Stimulated activated CD8-positive, alpha-beta memory T cell treated with anti-CD3 and anti-CD28 coated beads, Interleukin-7, amount 100 ng/mL, for 48 hours (primary cell): ENCODE measurements around the gene SLC25A48.

Experiments used
- DNase-seq, 2 donors: peaks; one replicate each; pipeline ENCODE4 v3.0.0-alpha.2; 2020; ENCODE audit warnings: low read depth in 1 of 2; ENCODE audit errors: extremely low read depth in 1 of 2

SLC25A48 gene

DNA sequence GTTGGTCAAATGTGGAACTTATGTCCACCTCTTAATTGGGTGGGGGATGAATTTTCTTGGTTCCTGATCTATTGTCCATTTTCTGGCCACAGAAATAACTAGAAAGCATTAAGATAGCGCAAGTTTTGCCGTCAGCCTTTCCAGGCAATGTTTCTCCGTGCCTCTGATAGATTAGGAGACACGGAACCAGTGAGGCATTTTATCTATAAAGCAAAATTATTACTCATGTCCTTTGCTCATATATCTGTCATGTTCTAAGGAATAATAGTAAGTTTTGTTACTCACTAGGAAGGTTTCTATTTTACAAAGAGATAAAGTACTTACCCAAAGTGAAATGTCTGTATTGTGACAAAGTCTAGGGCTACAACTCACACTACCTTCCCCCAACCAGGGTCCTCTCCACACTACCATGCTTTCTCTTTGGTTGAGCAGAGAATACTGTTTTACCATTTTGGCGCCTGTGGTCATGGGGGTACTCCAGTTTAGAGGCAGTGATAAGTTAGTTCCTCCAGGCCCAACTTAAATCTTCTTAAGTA lies 81.1 kb downstream of the SLC25A48 start:
- no peak for DNase-seq

GRCh38 chr5:135916638-135917263 lies 82.3 kb downstream of the SLC25A48 start:
- no peak for DNase-seq

- no peak for DNase-seq
These were observed 85.7 kb downstream of the SLC25A48 start for GRCh38 chr5:135920199-135920598.

- DNase-seq = no peak
These were observed 86.9 kb downstream of the SLC25A48 start for GRCh38 chr5:135921388-135921787.

DNA sequence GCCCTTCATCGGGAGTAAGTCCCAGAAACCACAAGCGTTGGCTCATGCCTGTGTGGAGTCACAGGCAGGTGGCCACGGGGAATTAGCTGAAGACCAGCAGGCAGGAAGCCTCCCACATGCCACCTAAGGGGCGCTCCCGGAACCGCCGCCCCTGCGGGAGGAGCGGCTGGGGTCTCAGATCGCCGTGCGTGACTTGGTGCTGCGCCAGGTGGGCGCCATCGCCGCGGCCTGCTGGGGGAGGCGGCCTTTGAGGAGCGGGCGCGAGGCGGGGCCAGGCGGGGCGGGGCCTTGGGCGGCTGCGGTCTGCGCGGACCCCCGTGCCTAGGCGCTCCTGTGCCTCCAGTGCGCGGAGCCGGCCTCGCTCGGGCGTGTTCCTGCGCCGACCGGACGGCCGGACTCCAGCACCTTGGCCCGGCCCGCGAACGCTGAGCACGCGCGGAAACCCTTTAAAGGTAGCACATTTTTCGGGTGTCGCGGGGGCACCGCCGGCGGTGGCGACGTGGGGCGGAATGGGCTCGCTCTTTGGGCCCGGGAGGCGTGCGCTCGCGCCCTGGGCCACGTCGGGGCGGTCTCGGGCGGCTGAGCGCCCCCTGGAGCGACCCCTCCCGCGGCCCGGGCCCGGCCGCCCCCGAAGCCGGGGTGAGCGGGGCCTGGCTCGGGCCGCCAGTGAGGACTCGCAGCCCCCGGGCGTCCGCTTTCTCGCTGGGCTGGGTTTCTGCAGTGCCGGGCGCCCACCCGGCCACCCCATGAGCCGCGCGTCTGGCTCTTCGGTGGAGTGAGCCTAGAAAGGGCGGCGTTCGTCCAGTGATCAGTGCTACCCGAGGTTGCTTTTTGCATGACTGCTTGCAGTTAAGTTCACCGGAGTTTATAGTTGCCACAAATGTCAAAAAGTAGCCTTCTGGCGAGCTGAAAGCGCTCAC lies 95.8 kb downstream of the SLC25A48 start:
- no peak for DNase-seq

GRCh38 chr5:135930949-135931295 lies 96.5 kb downstream of the SLC25A48 start:
- DNase-seq = no peak

GRCh38 chr5:135934939-135935338 lies 100.5 kb downstream of the SLC25A48 start:
- no peak for DNase-seq

- no peak for DNase-seq
These were observed 102.9 kb downstream of the SLC25A48 start for GRCh38 chr5:135937245-135937911.
